ENCODE measurements around the gene MYH9.

GRCh38 chr22:36333644-36334043 is 54.1 kb downstream of the MYH9 start:
- TF ChIP-seq CTCF (IDR thresholded peaks at IDR 0.05): no peak
- no peak for TF ChIP-seq POLR2A (IDR thresholded peaks at IDR 0.05)
- TF ChIP-seq EP300 (IDR thresholded peaks at IDR 0.05): no peak
- TF ChIP-seq POLR2AphosphoS5 (IDR thresholded peaks at IDR 0.05): no peak
